ENCODE measurements around the gene ZFYVE27.

DNA sequence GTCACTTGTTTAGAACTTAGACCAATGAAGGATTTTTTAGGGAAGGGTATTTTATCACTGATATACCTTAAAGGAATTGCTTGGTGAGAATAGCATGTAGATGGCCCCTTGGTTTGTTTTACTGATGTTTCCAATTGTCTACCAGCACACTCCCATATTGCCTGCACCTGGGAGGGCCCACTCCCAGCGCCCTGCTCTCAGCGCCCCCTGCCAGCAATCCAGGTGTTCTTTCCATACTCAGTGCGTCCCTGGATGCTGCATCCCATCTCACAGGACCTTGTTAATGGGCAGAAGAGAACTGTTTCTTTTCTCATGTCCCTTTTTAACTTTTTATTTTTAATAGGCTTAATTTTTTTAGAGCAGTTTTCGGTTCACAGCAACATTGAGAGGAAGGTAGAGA lies 59.0 kb downstream of the ZFYVE27 start:
- TF ChIP-seq, protein P1, sequence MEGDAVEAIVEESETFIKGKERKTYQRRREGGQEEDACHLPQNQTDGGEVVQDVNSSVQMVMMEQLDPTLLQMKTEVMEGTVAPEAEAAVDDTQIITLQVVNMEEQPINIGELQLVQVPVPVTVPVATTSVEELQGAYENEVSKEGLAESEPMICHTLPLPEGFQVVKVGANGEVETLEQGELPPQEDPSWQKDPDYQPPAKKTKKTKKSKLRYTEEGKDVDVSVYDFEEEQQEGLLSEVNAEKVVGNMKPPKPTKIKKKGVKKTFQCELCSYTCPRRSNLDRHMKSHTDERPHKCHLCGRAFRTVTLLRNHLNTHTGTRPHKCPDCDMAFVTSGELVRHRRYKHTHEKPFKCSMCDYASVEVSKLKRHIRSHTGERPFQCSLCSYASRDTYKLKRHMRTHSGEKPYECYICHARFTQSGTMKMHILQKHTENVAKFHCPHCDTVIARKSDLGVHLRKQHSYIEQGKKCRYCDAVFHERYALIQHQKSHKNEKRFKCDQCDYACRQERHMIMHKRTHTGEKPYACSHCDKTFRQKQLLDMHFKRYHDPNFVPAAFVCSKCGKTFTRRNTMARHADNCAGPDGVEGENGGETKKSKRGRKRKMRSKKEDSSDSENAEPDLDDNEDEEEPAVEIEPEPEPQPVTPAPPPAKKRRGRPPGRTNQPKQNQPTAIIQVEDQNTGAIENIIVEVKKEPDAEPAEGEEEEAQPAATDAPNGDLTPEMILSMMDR (IDR thresholded peaks at IDR 0.05), result no peak
- TF ChIP-seq POLR2A (IDR thresholded peaks at IDR 0.05), result no peak
